NCI-H82 treated with DMSO at 0.1 percent for 48 hours (cell line): ENCODE data around the gene PRC1.
"Not testable (repeated sequence)": the region's sequence is repeated elsewhere in the genome, so short reads cannot be mapped to it uniquely, and the experiment has no call there.

Source experiments
- DNase-seq: peaks from one replicate; lab custom pipeline; 2025; ENCODE audit not compliant: unreplicated experiment; lab: John Stamatoyannopoulos, UW

PRC1 gene

DNA sequence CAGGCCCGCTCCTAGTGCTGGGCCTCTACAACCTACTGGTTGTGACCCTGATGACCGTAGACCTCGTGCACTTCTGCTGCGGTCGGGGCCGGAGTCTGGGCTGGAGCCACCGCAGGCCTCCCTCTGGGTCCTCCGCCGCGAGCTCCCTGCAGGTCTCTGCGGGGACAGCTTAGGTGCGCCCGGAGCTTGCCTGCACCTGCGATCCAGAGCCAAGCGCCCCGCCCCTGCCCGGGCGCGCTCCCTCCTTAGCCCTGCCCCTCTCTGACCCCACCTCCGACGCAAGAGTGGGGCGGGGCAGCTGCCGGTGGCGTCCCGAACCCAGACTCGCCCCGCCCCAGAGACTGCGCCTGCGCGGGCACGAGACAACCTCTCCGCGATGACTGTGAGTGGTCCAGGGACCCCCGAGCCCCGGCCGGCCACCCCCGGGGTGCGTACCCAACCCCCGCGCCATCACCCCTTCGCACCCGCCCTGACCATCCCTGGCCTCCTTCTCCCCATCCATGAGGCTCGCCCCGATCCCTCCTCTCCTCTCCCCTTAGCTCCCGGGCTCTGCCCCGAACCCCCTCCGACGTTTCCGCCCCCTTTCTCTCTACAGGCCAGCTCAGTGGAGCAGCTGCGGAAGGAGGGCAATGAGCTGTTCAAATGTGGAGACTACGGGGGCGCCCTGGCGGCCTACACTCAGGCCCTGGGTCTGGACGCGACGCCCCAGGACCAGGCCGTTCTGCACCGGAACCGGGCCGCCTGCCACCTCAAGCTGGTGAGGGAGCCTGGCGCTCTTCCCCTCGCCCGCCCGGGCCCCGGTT lies 59.2 kb downstream of the PRC1 start, which contains the start of gene UNC45A:
TSS of gene UNC45A (plus strand) at position 337 of the 803 bp plus-strand sequence. CDS start at position 377, 40 bp downstream.
- peak; percentile 70 for DNase-seq

DNA sequence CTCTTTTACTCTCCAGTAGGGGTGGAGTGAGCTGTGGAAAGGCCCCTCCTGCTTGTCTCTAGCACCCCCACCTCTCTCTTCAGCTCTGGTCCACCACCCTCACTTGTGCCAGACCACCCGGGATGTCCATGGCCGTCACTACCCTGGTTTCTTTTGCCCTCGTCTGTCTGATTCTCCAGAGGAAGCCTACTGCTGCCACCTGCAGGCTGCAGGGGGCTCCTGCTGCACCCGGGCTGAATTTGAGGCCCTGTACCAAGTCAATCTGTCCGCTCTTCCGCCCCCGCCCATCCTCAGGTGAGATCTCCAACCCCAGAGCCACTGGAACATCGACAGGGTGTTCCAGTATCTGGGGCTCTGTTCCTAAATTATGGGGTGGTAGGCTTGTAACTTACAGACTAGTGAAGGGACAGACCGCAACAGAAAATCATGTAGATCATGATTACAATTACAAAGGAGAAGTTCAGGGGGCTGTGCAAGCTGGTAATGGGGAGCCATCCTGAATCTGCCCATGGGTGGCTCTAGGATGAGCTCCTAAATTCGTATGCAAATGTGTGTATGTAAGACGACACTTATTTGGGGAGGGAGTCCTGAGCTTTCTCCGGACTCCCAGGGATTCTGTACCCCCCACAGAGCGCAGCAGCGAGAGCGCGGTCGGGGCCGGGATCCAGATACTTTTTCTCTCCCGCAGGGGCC lies 59.9 kb downstream of the PRC1 start:
- DNase-seq = peak; percentile 60

DNA sequence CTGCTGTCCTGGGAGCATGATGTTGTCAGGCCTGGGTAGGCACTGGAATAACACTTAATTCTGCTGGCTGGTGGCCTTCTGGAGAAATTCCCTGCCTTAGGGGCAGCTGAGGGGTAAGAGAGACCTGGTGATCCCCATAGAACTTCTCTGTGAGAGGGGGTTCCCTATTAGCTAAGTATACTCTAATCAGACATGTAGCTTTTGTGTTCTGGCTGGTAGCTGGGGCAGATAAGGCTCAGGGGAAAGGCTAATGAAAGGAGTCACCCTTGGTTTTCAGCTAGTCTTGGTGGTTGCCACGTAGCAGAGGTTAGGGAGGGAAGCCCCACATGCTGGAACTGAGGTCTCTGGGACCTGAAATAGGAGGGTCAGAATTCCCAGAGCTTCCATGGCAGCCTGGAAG lies 61.0 kb downstream of the PRC1 start:
- no peak for DNase-seq

DNA sequence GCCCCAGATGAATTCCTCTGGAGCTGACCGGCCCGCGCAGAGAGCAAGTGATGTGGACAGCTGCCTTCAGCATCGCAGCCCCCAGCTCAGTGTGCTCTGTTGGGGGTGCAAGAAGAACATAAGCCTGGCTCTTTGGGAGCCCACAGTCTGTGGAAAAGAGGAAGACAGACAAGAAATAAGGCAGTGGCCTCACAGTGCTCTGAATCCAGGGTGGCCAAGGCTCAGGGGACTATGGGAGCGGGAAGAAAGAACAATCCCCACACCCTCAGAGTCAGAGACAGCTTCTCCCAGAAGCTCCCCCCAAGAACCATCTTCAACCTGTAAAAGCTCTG lies 61.7 kb downstream of the PRC1 start:
- DNase-seq = no peak

DNA sequence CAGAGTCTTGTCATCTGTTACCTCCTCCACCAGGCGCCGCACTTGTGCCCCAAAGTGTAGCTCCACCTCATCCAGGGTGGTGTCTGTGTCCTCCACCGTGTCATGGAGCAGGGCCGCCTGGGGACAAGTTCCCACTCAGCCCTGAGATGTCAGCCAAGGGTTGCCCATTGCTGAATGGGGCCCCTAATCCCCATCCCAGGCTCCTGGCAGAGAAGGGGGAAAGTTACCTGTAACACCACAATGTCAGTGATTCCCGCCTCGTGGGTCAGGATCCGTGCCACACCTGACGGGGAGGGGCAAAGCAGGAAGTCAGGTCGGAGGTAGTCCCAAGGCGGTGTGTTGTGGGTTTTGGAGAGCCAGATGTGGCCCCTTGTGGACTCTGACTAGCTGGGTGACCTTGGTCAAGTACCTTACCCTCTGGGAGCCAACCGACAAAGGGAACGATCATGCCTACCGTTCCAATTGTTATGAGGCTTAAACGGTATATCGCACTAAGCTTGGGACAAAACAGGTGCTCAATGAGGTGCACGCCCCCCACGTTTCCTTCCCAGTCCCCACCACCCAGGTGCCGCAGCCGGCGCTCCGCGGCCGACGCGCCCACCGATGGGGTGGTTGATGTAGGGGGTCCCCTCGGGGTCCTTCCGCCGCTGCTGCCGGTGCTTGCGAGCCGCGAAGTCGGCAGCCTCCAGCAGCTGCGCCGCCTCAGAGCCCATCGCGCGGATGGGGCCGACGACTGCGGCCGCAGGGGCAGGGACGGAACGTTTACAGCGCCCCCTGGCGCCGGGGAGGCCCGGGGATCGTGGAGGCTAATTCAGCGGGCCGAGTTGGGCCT lies 62.3 kb downstream of the PRC1 start, which contains the start of gene HDDC3:
TSS of gene HDDC3 (minus strand) at position 722 of the 832 bp plus-strand sequence. CDS start at position 713, 9 bp downstream.
- DNase-seq = peak; percentile 49

DNA sequence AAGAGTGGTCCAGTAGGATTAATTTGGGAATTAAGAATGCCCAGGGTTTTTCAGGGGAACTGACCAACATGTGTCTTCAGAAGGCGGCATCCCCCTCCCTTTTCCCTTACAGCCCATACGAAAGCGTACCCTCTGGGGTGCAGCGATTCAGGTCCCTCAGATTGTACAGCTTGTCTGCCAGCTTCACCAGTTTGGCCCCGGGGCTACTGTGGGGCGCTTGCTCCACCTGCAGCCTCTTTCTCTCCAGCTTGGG lies 62.8 kb downstream of the PRC1 start:
- no peak for DNase-seq

DNA sequence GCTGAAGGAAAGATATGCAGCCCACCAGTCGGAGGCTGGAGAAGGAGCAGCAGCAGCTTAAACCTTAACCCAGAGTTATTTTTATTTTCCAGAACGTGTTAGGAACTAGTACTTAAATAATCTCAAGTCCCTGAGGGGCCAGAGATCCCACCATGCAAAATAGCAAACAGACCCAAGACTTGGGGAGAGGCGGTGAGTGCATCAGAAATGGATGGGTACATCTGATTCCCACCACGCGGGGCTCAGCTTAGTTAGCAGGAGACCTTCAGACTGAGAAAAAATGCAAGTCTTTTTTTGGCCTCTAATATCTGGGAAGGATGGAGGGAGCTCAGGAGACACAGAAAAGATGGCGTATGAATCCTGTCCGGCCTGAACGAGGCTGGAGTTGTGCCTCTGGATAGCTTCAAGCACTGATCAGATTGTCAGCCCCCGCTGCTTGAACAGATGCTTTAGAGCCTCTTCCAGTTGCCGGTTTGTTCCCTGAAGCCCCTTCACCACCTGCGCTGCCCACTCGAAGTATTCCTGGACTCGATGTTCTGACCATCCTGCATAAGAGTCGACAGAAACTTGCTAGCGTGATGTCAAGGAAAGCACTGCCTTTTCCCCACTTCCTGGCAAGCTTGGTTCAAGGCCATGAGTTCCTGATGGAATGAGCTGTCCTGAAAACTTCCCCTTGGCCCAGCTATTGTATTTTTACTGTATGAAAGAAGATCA lies 63.3 kb downstream of the PRC1 start:
- DNase-seq = no peak

DNA sequence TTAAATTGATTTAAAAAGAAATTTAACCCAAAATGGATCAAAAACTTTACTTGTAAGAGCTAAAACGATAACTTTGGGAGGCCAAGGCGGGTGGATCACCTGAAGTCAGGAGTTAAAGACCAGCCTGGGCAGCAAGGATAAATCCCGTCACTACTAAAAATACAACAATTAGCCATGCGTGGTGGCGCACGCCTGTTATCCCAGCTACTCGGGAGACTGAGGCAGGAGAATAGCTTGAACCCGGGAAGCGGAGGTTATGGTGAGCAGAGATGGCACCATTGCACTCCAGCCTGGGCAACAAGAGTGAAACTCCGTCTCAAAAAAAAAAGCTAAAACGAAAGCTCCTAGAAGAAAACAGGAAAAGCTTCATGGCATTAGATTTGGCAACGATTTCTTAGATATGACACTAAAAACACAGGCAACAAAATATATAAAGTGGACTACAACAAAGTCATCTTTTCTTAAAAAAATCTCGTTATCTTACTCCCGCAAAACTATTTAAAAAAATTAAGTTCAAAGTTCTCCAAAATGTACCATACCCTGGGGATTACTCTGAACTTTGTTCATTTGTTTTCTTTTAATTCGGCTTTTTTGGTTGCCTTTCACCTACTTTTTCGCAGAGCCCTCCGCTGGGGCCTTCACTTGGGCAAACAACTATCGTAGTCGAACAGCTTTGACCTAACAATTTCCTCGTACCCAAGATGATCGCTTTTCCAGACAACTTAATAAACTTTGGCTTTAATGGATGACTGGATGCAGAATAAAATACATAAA lies 64.9 kb downstream of the PRC1 start:
- DNase-seq = no peak

DNA sequence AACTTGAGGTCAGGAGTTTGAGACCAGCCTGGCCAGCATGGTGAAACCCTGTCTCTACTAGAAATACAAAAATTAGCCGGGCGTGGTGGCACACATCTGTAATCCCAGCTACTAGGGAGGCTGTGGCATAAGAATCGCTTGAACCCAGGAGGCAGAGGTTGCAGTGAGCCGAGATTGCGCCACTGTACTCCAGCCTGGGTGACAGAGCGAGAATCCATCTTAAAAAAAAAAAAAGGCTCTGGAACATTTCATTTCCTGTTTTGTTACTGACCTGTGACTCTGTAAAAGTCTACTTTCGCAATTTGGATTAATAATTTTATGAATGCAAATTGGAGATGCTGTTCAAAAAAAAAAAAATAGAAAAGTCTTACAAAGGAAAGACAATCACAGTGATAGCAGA lies 66.2 kb downstream of the PRC1 start:
- DNase-seq = not testable (repeated sequence)

DNA sequence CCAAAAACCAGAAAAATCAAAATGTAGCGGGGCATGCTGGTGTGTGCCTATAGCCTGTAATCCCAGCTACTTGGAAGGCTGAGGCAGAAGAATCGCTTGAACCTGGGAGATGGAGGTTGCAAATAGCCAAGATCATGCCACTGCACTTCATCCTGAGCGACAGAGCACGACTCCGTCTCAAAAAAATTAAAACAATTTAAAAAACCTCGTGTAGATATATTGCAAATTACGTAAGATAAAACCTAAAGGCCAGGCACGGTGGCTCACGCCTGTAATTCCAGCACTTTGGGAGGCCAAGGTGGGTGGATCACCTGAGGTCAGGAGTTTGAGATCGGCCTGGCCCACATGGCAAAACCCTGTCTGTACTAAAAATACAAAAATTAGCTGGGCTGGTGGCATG lies 67.6 kb downstream of the PRC1 start:
- DNase-seq = not testable (repeated sequence)

DNA sequence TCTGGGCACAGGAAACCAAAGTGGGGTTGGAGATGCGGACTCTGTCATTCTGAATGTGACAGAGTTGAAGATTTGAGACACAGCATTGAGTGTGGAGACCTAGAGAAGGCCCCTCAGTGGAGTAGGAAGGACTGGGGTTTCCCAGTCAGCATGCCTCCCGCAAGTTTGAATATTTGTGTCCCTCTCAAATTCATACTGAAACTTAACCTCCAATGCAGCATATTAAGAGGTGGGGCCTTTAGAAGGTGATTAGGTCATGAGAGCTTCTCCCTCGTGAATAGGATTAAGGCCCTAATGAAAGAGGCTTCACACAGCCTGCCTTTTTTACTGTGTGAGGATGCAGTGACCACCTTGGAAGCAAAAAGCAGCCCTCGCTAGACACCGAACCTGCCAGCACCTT lies 70.0 kb downstream of the PRC1 start:
- no peak for DNase-seq

DNA sequence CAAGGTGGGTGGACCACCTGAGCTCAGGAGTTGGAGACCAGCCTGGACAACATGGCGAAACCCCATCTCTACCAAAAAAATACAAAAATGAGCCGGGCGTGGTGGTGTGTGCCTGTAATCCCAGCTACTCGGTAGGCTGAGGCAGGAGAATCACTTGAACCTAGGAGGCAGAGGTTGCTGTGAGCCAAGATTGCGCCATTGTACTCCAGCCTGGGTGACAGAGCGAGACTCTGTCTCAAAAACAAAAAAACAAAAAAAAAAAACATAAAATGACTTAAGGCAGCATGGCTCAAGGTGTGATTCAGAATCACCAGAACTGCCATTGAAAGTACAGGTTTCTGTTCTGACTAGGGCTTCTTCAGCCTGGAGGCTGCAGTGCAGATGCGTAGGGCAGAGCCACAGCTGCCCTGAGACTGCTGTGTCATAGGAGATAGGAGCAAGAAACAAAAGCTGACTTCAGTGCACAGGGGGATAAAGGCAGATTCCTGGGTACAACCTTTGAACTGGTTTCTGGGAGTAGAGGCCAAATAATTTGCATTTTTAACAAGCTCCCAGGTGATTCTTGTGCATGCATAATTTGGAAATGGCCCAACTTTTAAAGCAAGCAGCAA lies 71.5 kb downstream of the PRC1 start:
- DNase-seq = not testable (repeated sequence)

DNA sequence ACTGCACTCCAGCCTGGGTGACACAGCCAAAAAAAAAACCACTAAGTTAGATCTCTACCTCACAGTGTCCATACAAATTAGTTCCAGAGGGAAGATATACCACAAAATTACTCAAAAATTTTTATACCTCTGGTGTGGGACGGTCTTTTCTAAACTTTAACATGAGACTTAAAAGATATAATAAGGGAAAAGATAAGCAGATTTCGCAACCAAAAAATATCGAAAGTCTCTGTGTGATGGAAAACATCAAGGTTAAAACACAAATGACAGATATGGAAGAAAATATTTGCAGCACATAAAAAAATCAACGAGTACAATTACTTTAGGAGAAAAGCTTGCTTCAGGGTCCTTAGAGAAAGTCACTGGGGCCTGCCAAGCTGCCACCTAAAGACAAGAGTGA lies 72.4 kb downstream of the PRC1 start:
- DNase-seq = no peak

DNA sequence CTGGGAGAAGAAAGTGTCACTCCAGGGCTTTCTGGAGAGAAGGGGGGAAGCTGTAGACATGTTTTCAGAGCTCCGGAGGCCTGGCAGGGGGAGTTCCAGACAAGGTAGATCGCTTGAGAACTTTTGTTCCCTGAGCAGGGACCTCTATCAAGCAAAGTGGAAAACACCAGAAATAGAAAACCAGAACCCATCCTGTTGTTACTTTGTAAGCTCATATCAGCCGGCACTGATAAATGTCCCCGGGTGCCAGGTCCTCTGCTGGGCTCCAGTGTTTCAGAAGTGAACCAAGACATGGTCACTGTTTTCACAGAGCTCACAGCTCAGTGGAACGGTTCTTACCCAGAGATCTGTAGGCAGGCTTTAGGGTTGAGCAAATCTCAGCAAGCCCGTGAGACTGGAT lies 75.5 kb downstream of the PRC1 start:
- no peak for DNase-seq

DNA sequence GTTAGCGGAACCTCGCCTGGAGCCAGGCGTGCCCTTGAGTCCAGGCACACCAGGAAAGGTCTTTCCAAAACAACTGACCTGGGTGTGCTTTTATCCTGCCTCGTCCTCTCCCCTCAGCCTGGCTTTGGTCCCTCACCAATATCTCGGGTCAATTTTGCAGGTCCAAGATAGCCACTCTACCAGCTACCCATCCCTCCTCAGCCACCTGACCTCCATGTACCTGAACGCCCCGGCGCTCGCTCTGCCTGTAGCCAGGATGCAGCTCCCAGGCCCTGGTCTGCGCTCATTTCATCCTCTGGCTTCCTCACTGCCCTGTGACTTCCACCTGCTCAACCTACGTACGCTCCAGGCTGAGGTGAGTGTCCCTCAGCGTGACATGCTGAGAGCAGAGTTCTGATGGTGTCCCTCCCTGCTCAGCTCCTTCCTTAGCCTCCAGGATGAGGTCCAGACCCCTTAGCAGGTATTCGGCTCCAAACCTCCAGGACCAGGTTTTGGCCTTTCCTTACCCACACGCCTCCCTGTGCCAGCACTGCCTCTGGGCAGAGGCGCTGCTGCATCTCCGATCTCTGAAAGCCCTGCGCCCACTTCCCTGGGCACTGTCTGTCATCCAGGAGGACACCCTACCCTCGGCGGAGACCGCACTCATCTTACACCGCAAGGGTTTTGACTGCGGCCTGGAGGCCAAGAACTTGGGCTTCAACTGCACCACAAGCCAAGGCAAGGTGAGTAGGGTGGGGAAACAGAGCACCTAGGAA lies 76.1 kb downstream of the PRC1 start:
- no peak for DNase-seq

DNA sequence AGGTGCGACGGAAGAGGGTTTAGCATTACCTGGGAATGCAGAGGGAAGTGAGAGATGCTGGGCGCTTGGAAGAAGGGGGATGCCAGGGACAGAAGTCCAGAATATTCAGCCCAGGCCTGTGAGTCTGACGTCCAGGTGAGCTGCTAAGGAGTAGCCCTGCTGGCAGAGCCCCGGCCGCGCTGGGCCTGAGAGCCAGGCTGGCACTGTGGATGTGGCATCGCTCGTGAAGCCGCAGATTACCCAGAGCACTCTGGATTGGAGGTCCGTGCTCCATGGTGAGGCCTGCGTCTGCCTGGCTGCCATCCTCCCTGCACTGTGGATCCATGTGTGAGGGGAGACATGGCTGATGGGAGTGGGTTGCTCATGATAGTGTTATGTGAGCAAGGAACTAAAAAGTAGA lies 76.8 kb downstream of the PRC1 start:
- no peak for DNase-seq

DNA sequence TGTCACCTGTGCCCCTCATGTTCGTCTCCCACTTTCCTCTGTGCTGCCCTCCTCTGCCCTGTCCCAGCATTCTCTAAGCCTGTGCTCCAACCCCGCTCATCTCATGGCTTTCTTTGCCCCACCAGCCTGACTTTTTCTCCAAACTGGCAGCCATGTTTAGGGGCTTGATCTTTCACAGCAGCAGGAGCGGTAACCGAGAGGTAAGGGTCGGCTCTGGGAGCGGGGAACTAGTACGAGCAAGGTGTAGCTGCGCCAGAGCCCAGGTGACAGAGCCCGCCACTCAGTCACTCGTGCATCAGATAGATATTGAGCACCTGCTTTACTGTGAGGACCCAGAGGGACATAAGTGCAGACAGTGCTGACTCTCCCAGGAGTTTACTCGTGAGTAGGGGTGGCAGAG lies 77.9 kb downstream of the PRC1 start:
- no peak for DNase-seq
